IPS-NIHi11 (cell line): ENCODE results near the gene FBXO41.
A peak's percentile ranks its signal among the peaks of the same experiment; 100 is the strongest.

Experiments used
- DNase-seq: peaks from one replicate; pipeline ENCODE4 v3.0.0; 2012; ENCODE audit warnings: mixed read lengths, low spot score

The FBXO41 gene

DNA sequence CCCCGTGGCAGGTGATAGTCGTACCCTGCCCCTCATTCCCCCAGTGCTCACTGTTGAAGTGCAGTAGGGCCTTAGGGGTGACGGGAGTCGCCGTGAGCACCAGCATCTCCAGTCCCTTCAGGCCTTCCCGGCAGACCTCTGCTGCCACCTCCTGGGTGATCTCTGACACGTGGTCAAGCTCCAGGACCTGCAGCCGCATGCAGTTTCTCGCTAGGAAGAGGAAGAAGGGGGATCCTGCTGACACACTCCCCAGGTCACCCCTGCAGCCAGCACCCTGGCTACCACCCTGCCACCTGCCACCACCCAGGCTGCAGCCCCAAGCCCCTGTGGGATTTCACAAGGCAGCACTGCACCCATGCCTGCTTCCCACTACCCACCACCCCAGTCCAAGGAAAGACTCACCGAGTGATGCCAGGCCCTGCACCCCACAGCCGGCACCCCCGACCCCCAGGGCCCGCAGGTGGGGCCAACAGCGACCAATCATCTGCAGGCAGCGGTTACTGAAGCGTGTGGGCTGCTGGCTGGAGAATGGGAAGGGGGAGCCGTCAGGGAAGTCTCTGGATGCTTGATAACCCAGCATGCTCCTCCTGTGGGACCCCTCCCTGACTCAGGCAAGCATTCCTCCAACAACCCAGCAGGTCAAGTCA lies 23.8 kb downstream of the FBXO41 start:
- DNase-seq = peak; percentile 87

DNA sequence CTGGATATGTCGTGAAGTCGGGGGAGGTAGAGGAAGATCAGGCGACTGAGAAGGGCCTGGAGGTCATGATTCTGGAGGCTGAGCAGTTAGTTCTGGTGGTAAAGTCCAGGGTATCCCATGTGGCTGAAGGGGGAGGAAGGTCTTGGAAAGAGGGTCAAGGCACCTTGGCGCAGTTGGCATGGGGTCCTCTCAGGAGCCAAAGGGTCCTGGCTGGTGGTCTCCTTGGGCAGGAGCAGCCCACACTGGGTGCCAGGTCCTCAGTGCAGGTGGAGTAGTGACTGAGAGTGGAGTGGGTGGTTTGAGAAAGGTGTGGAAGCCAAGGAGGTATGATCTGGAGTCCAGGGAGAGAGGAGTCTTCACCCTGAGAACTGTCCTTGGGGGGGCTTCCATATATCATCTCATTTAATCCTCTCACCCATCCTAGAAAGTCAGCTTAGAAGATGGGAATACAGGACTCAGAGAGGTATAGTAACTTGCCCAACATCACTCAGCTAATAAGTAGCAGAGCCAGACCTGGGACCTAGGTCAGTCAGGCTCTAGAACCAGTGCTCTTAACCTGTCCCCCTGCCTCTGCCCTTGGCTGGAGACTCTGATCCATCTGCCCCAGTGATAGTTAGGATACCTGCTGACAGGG lies 24.5 kb downstream of the FBXO41 start:
- no peak for DNase-seq

DNA sequence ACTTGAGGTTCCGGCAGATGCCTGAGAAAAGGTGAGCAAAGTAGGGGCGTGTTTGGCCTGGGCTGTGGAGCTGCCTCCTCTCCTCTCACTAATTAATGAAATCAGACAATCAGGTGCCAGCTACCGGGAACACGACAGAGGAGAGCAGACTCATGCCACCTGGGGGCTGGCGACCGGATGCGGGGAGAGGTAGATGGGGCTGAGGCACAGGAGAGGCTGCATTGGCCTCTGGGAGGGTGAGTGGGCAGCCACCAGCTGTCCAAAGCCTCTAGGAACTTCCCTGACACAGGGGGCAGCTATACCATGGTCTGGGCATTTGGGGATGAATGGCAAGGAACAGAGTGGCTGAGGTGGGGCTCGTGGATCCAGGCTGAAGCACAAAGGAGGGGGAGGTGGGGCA lies 25.0 kb downstream of the FBXO41 start:
- DNase-seq = no peak

DNA sequence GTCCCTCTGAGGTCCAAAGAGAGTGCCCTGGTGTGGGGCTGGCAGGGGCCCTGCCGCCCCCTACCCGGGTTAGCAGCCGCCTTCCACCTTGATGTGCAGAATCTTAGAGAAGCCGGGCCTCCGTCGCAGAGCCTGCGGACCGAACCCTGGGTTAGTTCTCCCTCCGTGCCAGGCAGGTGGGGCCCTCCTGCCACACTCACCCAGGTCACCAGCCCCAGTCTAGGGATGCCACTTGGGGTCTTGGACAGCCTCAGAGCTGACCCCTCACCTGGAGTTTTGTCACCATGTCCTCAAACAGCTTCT lies 25.4 kb downstream of the FBXO41 start:
- DNase-seq = no peak

DNA sequence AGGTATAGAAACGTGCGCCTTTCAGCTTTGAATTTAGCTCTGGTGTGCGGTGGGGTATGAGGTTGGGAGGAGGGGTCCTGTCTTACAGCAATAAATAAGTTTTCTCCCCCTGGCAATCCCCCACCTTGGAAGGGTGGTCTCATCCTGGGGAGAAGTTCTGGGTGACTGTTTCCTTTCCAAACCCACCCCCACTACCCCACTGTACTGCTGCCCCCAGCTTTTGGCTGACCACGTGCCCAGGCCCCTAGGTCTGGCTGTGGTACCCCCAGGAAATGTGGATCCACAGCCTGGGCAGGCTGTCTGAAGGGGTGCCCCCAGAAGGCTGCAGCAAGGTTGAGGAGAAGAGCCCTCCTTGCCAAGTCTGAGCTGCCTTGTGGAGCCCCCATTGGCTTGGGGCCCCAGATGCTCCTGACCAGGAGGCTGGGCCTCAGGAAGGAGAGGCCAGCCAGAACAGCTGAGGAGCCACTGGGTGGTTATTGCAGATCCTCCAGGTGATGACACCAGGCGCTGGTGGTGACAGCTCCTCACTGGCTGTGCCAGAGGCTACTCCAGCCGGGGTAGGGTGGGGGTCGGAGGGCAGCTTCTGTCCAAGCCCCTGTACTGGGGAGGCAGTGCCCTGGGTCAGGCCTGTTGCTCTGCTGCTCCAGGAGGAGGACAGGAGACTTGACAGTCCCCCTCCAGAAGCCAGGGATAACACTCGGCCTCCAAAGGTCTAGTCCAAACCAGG lies 25.9 kb downstream of the FBXO41 start:
- no peak for DNase-seq

DNA sequence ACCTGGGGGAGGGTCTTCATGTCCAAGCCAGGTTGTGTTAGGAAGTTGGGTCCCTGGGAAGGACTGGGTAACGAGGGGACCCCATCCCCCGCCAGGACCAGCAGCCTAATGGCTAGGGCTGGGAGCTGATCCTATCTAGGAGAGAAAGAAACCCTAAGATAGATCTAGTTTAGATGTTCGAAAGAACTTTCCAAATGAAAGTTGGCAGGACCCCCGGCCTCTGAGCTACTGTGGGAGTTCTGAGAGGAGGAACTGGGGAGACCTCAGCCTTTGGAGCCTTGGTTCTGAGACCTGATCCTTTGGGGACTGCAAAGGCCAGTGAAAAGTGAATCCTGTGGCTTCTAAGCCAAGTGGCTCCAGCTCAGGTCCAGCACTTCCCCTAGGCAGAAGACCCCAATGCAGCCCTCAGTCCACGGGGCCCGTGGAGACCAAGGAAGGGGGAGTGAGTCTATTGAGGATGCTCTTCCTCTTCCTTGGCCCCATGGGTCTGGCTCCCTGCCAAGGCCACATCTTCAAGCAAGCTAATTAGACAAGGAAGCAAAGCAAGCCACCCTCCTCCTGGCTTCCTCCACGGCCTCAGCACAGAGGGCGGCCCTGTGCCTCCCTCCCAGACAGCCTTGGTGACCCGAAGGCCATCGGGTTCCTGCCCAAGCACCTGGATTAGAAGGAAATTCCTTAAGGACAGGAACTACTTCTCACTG lies 26.7 kb downstream of the FBXO41 start:
- DNase-seq = no peak

DNA sequence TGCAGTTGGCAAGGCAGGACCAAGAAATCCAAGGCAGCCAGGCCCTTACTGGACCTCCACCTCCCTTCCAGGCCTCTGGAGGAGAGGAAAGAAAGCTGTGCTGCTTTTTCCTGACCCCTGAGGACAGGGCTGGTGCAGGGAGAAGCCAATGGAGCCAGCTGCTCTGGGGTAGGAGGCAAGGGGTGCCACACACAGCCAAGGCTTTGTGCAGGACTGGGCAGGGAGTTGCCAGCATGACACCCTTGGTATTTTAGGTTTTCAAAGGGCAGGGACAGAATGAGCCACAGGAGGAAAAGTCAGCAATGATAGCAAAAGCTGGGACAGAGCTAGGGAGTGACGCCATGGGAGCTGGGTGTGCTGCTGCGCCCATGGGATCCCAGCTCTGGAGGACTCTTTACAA lies 27.3 kb downstream of the FBXO41 start:
- no peak for DNase-seq

DNA sequence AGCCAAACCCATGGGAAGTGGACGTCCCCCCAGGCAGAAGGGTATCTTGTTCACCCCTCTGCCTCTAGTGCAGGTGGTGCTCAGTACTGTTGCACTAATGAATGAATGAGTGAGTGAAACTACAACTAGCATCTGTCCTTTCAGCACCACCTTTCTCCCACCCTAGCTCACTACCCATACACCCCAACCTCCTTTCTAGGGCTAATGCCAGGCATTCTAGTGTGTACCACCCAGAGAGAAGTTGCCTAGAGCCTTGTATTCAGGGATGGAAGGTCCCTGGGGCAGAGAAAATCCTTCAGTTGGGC lies 27.7 kb downstream of the FBXO41 start:
- DNase-seq = no peak

DNA sequence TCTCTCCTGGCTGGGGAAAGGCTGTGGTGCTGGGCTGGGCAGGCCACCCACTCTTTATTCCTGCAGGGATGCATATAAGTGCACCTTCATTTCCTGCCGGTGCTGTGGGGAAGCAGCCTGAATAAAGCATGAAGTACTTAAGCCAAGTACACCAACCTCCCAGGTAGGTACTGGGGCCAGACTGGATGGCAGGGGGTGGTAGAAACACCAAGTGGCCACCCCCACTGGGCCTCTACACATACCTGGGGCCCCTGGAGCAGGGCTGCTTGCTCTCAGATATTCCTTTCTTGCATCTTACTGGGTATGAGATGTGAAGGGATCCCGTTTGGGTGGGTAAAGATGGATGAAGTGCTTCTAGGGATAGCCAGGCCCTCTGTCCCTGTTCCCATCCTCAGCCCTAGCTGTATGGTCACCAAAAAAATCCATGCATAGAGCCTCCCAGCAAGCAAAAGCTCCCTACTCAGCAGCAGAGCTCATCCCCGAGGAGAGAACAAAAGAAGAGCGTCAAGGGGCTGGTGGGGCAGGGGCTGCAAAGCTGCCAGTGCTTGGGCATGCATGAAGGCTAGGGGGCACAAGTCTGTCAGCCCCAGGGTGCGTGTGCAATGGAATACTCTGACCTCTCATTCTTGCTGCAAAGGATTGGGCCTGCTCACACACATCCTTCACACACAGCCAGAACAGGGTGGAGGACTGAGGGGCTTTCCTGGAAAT lies 28.2 kb downstream of the FBXO41 start:
- DNase-seq = no peak

DNA sequence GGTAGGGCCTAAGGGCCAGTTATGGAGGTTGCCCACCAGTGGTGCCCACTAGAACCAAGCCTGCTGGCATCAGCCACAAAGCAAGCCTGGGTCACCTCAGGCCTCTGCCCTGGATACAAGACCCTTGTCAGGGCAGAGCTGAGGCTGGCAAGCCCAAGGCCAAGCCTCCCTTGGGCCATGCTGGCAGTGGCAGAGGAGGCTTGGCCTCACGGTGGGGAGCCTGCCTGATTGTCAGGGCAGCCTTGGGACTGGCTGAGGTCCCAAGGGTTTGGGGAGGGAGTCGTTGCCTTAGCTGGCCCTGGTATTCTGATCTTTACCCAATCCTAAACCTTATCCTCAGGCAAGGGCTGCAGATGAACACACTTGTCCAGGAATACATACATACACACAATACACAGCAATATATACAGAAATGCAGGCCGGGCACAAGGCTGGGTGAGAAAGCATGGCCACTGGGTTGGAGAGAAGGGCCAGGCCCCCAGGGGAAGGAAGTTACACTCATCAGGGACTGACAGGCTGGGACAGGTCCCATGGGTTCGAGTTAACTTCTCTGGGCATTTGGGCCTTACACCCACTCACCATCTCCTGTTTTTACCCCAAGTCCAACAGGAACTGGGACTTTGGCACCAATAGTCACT lies 29.2 kb downstream of the FBXO41 start:
- no peak for DNase-seq

DNA sequence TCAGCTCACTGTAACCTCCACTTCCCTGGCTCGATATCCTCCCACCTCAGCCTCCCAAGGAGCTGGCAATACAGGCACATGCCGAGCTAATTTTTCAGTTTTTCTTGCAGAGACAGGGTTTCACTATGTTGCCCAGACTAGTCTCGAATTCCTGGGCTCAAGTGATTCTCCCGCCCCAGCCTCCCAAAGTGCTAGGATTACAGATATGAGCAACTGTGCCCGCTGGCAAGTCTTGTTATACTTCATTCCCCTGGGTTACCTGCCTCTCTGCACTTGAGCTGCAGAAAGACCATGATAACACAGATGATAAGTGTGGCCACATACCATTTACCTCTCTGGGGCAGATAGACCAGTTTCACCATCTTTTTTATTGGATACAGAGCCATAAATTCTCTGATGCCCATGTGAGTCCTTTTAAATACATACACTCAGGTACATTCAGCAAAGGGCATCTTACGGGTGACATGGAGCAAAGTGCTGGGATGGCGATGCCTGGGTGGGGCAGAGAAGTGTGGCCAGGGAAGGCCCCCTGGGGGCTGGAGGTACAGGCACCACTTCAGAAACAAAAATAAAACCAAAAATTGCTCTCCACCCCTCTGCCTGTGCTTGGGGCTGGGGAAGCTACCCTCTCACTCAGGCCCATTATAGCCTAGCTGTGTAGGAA lies 29.8 kb downstream of the FBXO41 start:
- no peak for DNase-seq

DNA sequence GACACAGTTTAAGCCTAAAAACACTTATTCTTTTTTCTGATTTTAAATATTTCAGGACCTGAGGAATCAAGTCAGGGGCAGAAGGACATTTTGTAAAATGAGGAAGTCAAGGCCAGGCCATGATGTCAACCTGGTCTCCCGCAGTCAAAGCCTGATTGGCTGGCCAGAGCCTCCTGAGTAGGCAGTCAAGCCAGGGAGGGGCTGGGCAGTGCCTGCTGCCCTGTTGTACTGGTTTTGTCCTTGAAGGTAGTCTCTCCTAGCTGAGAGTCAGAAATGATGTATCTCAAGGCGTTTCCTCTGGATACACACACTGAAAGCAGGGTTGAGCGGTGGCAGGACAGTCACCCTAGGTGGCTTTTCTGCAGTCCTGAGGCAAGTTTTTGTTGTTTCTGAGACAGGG lies 30.4 kb downstream of the FBXO41 start:
- DNase-seq = no peak

DNA sequence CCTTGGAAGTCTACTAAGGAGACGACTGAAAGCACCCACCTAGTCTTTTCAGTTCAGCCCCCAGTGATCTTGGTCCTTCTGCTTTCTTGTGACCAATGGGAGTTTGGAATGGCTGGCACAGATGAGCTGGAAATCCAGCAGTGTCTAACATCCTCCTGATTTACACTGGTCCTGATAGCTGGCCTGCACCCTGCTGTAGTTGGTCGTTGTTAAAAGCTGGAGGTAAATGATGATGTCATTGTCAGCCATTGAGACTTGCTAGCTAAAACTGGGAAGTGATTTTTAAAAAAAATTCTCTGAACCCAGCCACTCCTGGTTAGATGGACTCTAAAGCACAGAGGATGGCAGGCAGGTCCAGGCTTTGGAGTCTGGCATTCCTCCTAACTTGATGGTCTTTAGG lies 30.9 kb downstream of the FBXO41 start:
- no peak for DNase-seq

DNA sequence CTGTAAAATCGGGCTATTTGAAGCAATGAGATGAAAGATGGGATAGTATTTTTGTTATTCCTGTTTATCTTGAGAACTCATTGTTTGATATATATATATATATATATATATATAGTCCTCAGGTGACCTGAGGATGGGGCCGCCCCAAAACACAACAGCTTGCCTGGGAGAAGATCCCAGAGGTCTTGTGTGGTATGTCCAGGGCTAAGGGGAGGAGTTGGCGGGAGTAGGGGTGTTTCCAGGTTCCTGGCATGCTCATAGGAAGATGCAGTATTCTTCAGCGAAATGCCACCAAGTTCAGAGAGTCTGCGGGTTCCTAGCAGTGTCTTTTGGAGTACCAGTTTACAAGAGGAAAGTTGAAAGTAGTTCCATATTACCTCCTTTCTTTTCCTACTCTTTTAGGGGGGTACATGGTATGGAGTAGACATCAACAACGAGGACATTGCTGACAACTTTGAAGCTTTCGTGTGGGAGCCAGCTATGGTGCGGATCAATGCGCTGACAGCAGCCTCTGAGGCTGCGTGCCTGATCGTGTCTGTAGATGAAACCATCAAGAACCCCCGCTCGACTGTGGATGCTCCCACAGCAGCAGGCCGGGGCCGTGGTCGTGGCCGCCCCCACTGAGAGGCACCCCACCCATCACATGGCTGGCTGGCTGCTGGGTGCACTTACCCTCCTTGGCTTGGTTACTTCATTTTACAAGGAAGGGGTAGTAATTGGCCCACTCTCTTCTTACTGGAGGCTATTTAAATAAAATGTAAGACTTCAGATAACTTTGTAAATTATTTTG lies 31.8 kb downstream of the FBXO41 start:
- no peak for DNase-seq

DNA sequence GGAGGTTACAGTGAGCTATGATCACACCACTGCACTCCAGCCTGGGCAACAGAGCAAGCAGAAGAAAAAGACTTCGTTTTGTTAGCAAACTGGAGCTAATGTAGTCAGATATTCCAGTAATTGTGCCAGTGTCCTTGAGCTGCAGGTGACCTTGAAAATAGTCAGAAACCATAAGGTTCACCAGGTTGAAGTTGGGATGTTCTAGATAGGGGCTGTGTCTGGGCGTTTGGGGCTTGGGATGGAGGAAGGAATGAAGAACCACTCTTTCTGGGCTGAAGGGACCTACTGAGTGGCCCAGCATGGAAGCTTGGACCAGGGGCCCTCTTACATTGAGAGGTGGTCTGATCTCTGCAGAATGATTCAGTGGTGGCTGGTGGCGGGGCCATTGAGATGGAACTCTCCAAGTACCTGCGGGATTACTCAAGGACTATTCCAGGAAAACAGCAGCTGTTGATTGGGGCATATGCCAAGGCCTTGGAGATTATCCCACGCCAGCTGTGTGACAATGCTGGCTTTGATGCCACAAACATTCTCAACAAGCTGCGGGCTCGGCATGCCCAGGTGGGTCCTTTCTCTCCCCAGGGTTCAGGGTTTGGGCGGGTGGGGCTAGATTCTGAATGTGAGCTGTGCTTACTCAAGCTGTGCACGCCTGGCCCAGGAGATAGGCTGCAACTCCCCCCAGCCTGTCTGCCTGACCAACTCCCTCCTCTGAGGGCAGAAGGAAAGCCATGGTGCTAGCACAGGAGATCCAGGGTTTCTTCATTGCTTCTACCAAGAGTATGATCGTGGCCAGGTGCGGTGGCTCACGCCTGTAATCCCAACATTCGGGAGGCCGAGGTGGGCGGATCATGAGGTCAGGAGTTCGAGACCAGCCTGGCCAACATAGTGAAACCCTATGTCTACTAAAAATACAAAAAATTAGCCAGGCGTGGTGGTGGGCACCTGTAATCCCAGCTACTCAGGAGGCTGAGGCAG lies 33.1 kb downstream of the FBXO41 start:
- no peak for DNase-seq

DNA sequence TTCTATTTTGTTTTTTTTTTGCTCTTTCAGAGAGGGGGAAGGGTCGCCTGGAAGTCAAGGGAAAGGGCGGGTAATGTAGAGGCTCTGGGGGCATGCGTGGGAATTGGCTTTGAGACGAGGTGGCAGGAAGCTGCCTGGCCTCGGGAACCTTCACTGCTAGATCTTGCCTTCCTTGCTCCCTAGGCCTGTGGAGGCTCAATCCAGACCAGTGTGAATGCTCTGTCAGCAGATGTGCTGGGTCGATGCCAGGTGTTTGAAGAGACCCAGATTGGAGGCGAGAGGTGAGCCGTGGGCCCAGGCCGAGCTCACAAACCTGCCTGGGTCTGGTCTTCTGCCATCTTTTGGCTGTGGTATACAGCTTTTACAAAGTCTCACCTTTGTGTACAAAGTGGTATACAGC lies 34.6 kb downstream of the FBXO41 start:
- DNase-seq = no peak

DNA sequence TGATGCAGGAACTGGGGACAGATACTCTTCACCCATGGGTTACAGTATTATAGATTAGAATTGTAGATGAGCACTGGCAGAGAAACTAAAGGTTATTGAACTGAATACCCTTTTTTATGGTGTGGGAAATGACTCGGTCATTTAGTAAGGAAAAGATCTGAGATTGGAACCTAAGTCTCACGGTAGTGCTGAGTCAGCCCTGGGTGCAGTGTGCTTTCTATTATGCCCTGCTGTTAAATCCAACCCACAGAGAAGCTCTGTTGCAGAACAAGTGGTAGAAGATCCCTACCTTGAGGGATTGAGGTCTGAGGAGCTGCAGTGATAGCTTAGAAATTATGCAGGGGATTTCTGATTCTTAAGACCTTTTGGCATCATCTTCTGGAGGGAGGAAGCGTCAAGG lies 37.4 kb downstream of the FBXO41 start:
- no peak for DNase-seq

DNA sequence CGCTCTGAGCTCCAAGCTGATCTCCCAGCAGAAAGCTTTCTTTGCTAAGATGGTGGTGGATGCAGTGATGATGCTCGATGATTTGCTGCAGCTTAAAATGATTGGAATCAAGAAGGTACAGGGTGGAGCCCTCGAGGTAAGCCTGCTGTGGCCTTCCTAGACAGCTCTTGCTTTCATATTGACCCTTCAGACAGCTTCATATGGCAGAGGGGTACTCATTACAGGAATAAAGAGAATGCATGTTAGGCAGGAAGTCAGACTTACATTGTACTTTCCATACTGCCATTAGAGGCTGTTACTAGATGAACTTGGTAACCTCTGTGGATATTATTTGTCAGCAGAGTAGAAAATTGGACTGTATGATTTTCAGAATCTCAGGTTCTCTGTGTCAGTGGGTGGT lies 39.7 kb downstream of the FBXO41 start:
- DNase-seq = no peak

DNA sequence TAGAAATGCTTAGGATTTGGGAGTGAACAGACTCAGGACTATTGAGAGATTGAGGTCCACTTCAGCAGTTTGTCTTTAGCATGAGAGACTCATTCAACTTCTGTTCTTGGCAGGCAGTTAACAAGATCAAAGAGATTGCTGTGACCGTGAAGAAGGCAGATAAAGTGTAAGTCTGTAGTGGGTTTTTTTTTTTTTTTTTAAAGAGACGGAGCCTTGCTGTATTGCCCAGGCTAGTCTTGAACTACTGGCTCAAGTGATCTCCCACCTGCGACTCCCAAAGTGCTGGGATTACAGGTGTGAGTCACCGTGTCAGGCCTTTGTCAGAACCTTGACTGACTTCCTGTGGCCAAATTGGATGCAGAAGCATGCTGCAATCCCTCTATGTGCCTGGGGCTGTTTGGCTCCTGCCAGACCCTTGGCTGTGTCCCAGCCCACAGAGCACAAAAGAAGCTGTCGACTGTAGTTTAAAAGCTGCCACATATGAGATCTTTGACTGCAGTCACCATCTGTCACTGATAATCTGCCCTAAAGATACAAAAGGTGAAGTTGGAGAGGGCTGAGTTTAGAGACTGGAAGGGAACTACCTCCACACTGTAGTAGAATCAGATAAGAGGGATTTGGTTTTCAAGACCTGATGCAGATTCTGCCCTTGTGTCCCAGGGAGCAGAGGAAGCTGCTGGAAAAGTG lies 40.3 kb downstream of the FBXO41 start:
- DNase-seq = no peak
